ENCODE results near the gene B4GALT4. TPM values are rescaled to one million over a fixed set of nuclear protein-coding genes. Genes with fewer than 3 reads are reported as not detected.
"Not testable (repeated sequence)": the region's sequence is repeated elsewhere in the genome, so short reads cannot be mapped to it uniquely, and the experiment has no call there.

Gene B4GALT4
- polyA plus RNA-seq, 3 donors, result 35.4 to 39.2 (median 35.7) TPM

- no peak for DNase-seq (ENCODE audit: low read depth in 3 of 3, low spot score in 2 of 3)
Measured at GRCh38 chr3:119206611-119207511, 33.8 kb downstream of the B4GALT4 start.

GRCh38 chr3:119205685-119206084, 35.0 kb downstream of the B4GALT4 start:
- DNase-seq (ENCODE audit: low read depth in 3 of 3, low spot score in 2 of 3), result no peak

DNA sequence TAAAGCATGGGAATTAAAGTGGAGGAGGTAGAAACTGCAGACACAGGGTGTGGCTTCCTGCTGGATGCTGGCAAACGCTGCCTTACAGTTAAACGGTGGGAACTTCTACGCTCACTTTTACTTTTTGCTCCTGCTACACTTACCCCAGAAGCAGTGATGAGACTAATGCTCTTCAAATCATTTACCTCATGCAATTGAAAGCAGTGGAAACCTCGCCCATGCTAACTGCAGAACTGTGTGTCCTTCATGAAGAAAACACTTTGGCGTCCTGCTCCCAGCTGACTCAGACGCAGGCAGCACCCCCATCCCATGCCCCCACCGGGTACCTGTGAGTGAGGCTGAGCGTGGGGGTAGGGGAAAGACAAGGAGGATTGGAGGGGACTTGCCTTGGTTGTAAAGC, 35.5 kb downstream of the B4GALT4 start:
- no peak for DNase-seq (ENCODE audit: low read depth in 3 of 3, low spot score in 2 of 3)

- DNase-seq (ENCODE audit: low read depth in 3 of 3, low spot score in 2 of 3), result no peak
Measured at GRCh38 chr3:119195911-119196310, 44.8 kb downstream of the B4GALT4 start.

- DNase-seq (ENCODE audit: low read depth in 3 of 3, low spot score in 2 of 3), result no peak
Measured at GRCh38 chr3:119195151-119195476, 45.6 kb downstream of the B4GALT4 start.

GRCh38 chr3:119194237-119195150, 46.2 kb downstream of the B4GALT4 start:
- DNase-seq (ENCODE audit: low read depth in 3 of 3, low spot score in 2 of 3), result no peak

GRCh38 chr3:119191800-119192199, 48.9 kb downstream of the B4GALT4 start:
- no peak for DNase-seq (ENCODE audit: low read depth in 3 of 3, low spot score in 2 of 3)

- no peak for DNase-seq (ENCODE audit: low read depth in 3 of 3, low spot score in 2 of 3)
Measured at GRCh38 chr3:119187266-119187665, 53.4 kb downstream of the B4GALT4 start.

DNA sequence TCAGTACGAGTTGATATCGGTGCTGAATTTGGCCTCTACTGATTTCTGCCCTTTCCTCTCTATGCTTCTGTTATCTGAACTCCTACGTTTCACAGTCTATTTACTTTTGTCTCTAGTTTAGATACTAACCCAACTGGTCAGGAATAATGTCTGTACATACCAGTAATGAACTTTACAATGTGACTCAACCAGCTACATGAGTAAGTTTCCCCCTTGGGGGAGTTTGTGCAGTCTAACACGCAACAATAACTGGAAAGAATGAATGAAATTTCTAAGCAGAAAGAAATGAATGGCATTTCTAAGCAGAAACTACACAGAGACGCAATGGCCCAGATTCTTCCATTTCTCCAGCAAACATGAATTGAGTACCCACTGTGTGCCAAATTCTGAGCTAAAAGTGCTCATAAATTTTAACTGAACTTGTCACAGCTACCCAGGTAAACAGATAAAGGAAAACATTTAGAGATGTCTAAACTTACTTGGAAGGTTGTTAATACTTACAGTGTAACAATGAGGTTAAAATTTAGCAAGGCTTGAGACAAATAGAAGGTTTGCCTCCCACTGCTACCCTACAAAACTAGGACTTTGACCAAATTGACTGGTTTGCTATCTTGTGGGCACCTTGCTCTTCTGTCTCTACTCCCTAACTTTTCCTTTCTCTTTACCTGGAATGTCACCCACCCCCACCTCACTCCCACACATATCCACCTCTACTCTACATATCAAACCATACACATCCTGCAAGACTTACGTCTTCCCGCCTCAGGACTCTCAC, 55.7 kb downstream of the B4GALT4 start:
- no peak for DNase-seq (ENCODE audit: low read depth in 3 of 3, low spot score in 2 of 3)

- no peak for DNase-seq (ENCODE audit: low read depth in 3 of 3, low spot score in 2 of 3)
Measured at GRCh38 chr3:119184111-119184510, 56.6 kb downstream of the B4GALT4 start.

GRCh38 chr3:119181765-119182164, 58.9 kb downstream of the B4GALT4 start:
- no peak for DNase-seq (ENCODE audit: low read depth in 3 of 3, low spot score in 2 of 3)

DNA sequence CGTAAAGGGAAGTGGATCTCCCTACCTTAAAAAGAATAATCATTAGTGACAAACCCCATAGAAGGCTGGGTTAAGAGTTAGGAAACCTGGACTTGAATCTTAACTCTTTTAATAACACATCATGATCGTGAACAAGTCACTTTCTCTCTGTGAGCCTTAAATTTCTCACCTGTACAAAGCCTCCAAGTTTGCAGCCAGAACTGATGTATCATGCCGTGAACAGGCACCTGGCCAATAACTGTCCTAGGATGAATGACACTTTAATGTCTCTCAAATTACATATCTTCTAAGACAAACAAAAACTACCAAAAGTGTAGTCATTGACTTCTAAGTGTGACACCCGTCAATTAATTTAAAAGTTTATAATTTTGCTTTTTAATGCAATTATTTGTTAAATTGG, 63.4 kb downstream of the B4GALT4 start:
- DNase-seq (ENCODE audit: low read depth in 3 of 3, low spot score in 2 of 3), result no peak

GRCh38 chr3:119176778-119177177, 63.9 kb downstream of the B4GALT4 start:
- DNase-seq (ENCODE audit: low read depth in 3 of 3, low spot score in 2 of 3), result no peak

GRCh38 chr3:119175872-119176756, 64.6 kb downstream of the B4GALT4 start:
- no peak for DNase-seq (ENCODE audit: low read depth in 3 of 3, low spot score in 2 of 3)

DNA sequence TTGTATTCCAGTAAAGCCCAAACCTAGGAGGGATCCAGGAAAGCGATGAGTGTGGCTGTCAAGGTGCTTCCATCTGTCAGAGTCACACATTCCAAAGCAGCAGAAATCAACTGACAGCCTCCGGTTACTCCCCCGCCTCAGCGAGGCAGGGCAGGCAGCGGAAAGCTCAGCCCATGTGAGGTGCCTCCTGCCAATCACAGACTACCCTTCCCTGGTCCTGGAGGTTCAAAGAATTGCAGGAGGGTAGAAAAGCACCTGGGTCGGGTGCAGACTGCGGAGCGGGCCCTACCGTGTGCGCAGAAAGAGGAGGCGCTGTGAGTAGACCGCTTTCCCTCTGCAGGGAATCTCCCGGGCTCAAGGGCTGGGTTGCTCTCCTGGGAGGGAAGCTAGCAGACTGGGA, 67.4 kb downstream of the B4GALT4 start, which contains the start of gene UPK1B:
Gene UPK1B (plus strand): TSS at position 274 of the 400 bp plus-strand sequence. CDS start 13,144 bp downstream, outside the sequence.
- peak in 1 of 3 donors; percentile 21 for DNase-seq (ENCODE audit: low read depth in 3 of 3, low spot score in 2 of 3)

GRCh38 chr3:119170821-119171220, 69.9 kb downstream of the B4GALT4 start:
- no peak for DNase-seq (ENCODE audit: low read depth in 3 of 3, low spot score in 2 of 3)

GRCh38 chr3:119164745-119165144, 75.9 kb downstream of the B4GALT4 start:
- DNase-seq (ENCODE audit: low read depth in 3 of 3, low spot score in 2 of 3), result not testable (repeated sequence)

All from right renal cortex interstitium (tissue), 3 donors.